ENCODE results near the gene RAD21L1.

The RAD21L1 gene

DNA sequence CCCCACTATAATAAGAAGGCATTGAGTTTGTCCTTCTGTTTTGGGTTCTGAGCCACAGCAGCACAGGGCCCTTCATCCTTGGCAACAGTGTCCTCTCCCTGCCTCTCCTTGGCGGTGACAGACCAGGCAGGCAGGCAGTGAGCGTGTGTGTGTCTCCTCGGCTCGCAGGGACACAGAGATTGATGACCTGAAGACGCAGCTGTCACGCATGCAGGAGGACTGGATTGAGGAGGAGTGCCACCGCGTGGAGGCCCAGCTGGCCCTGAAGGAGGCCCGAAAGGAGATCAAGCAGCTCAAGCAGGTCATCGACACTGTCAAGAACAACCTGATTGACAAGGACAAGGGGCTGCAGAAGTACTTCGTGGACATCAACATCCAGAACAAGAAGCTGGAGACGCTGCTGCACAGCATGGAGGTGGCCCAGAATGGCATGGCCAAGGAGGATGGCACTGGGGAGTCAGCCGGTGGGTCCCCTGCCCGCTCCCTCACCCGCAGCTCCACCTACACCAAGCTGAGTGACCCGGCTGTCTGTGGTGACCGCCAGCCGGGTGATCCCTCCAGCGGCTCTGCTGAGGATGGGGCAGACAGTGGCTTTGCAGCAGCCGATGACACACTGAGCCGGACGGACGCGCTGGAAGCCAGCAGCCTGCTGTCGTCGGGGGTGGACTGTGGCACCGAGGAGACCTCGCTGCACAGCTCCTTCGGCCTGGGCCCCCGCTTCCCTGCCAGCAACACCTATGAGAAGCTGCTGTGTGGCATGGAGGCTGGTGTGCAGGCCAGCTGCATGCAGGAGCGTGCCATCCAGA, 79.1 kb downstream of the RAD21L1 start:
- 91 to 94% methylated on average over 27 to 30 of the region's 31 CpGs for WGBS, 2 experiments (ENCODE audit: insufficient coverage in 2 of 2)
- H3K27ac ChIP-seq (ENCODE audit: low read depth, low read length, severe bottlenecking) = no peak overlapping the region
- no peaks in the 10 kb centered on the region for H3K9me3 ChIP-seq (ENCODE audit: control insufficient read depth, low read length)
- H3K36me3 ChIP-seq (ENCODE audit: control insufficient read depth, insufficient read depth, low read length) = peaks cover 25% of the 10 kb centered on the region
- H3K4me1 ChIP-seq (ENCODE audit: control insufficient read depth, insufficient read depth, low read length, poor library complexity, severe bottlenecking) = peaks cover 6% of the 10 kb centered on the region
- no peak overlapping the region for H3K4me3 ChIP-seq (ENCODE audit: extremely low read depth, insufficient read depth, low read length, poor library complexity, severe bottlenecking)
